ENCODE results near the gene CSNK1G1.

GRCh38 chr15:64216196-64216595, 139.8 kb downstream of the CSNK1G1 start:
- no peak for TF ChIP-seq CTCF (IDR thresholded peaks at IDR 0.05)
- no peak for TF ChIP-seq POLR2A (IDR thresholded peaks at IDR 0.05; ENCODE audit: low read length)

Data from A549 (cell line).